Middle frontal gyrus (tissue), 1 donor: ENCODE results near the gene MRPL38.
"Not testable (repeated sequence)": the region's sequence is repeated elsewhere in the genome, so short reads cannot be mapped to it uniquely, and the experiment has no call there.

Experiments used
- DNase-seq: peaks from one replicate; pipeline ENCODE4 v3.0.0-alpha.2; 2015; ENCODE audit warnings: low spot score; ENCODE audit errors: extremely low spot score

The MRPL38 gene

GRCh38 chr17:75855310-75856061 lies 49.2 kb downstream of the MRPL38 start, which contains the start of gene WBP2:
Gene WBP2, minus strand, starts transcription at chr17:75855335. Its CDS starts 38 bp downstream, at chr17:75855297.
- DNase-seq, result peak; percentile 100

GRCh38 chr17:75854881-75855309 lies 49.8 kb downstream of the MRPL38 start:
- DNase-seq, result no peak

- no peak for DNase-seq
These were observed 50.5 kb downstream of the MRPL38 start for GRCh38 chr17:75854101-75854748.

GRCh38 chr17:75853433-75853832 lies 51.3 kb downstream of the MRPL38 start:
- no peak for DNase-seq

- not testable (repeated sequence) for DNase-seq
These were observed 53.0 kb downstream of the MRPL38 start for GRCh38 chr17:75851693-75851991.

- DNase-seq, result no peak
These were observed 53.6 kb downstream of the MRPL38 start for GRCh38 chr17:75850928-75851692.

- no peak for DNase-seq
These were observed 55.0 kb downstream of the MRPL38 start for GRCh38 chr17:75849724-75850123.

- DNase-seq, result no peak
These were observed 55.4 kb downstream of the MRPL38 start for GRCh38 chr17:75849279-75849646.
